ENCODE measurements around the gene SMIM10L2A. TPM values are rescaled to one million over a fixed set of nuclear protein-coding genes. Genes with fewer than 3 reads are reported as not detected.
"Not testable (repeated sequence)": the region's sequence is repeated elsewhere in the genome, so short reads cannot be mapped to it uniquely, and the experiment has no call there.

SMIM10L2A gene
- total RNA-seq, 1 donor from 2014 or later = 0.99 TPM

GRCh38 chrX:135454816-135455215 lies 33.1 kb downstream of the SMIM10L2A start:
- DNase-seq = no peak

- not testable (repeated sequence) for DNase-seq
These were observed 40.0 kb downstream of the SMIM10L2A start for GRCh38 chrX:135461756-135462155.

GRCh38 chrX:135463937-135464336 lies 42.2 kb downstream of the SMIM10L2A start:
- no peak for DNase-seq

GRCh38 chrX:135476378-135476777 lies 54.6 kb downstream of the SMIM10L2A start:
- no peak for DNase-seq

GRCh38 chrX:135477576-135477975 lies 55.8 kb downstream of the SMIM10L2A start:
- peak; percentile 4 for DNase-seq

Small RNA genes lying within 50 kb of the gene (small RNA-seq; reads per million reads assigned to genes)
- not detected for gene RNA5SP515 (ENCODE audit: low replicate concordance)

Other genes starting within 250 kb of the SMIM10L2A start
- gene ETDA, start 169.9 kb upstream of the SMIM10L2A start, total RNA-seq = not detected
- gene ETDC, start 112.5 kb upstream of the SMIM10L2A start, total RNA-seq = not detected
- gene ZNF75D, start 77.8 kb upstream of the SMIM10L2A start, total RNA-seq = 11.9 TPM
- gene ZNF449, start 77.1 kb upstream of the SMIM10L2A start, total RNA-seq = 15.4 TPM
- gene INTS6L, start 98.7 kb downstream of the SMIM10L2A start, total RNA-seq = 14.2 TPM

Data from skin of body (tissue), 3 donors.